Cardiac muscle cell (in vitro differentiated cells and primary cell): ENCODE data around the gene STAC2. TPM values are rescaled to one million over a fixed set of nuclear protein-coding genes. Genes with fewer than 3 reads are reported as not detected.

Source experiments
- DNase-seq, 2 donors: peaks; one replicate each; pipeline versions ENCODE4 v3.0.0 to v3.0.0-alpha.2; 2010 to 2017; ENCODE audit warnings: low read depth in 1 of 2, low spot score in 1 of 2
- H3K27ac ChIP-seq: fragments of 200-600 bp; sonication (generic); 2 replicates; pipeline ENCODE4 v1.5.1; 2016
- H3K27me3 ChIP-seq: fragments of 200-600 bp; sonication (generic); 2 replicates; pipeline ENCODE4 v1.6.0; 2016; ENCODE audit warnings: control low read depth
- H3K36me3 ChIP-seq: fragments of 200-600 bp; sonication (generic); 2 replicates; pipeline ENCODE4 v1.5.1; 2016; ENCODE audit warnings: control low read depth
- H3K4me1 ChIP-seq: fragments of 200-600 bp; sonication (generic); 2 replicates; pipeline ENCODE4 v1.8.1; 2017; ENCODE audit warnings: low read depth, mild to moderate bottlenecking, mixed run types
- H3K4me3 ChIP-seq: fragments of 200-600 bp; sonication (generic); 2 replicates; pipeline ENCODE4 v1.5.1; 2016; ENCODE audit warnings: mild to moderate bottlenecking
- H3K9me3 ChIP-seq: fragments of 200-600 bp; sonication (generic); 2 replicates; pipeline ENCODE4 v1.5.1; 2017; ENCODE audit warnings: low read depth, mild to moderate bottlenecking, control low read depth
- polyA plus RNA-seq: library from polyadenylated mRNA; unstranded; fragments of >200 nt; fragmentation: Nextera tagmentation; extraction: Ambion mirVana; gene quantifications from 2 replicates; pipeline ENCODE4 v1.2.1, GENCODE V29; 2016
- total RNA-seq: library from RNA; depleted of rRNA; stranded (reverse); fragments of >200 nt; gene quantifications from 2 replicates; pipeline ENCODE4 v1.2.3, GENCODE V29; 2016
- TF ChIP-seq, protein P1 (sequence below): IDR thresholded peaks from 2 replicates; pipeline ENCODE4 v1.5.1; 2012; ENCODE audit warnings: low read depth, mild to moderate bottlenecking, low read length

STAC2 gene
- total and polyA plus RNA-seq, 2 experiments from 2014 or later, result 0.17 to 0.21 TPM

DNA sequence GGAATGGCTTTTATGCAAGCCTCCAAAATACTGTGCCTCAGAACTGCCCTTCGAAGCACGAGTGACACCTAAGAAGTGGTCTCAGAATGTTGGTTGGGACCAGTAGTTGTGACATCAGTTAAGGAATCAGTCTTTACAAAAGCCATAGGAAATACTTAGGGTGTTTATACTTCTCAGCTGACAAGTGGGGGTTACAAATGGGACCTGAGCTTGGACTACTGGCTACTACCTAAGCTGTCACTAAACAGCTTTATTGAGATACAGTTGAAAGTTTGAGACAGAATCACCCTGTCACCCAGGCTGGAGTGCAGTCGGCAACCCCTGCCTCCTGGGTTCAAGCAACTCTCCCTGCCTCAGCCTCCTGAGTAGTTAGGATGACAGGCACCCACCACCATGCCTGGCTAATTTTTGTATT is 20.6 kb downstream of the STAC2 start:
- Histone ChIP-seq H3K27ac (peak overlapping the region; percentile 57), H3K4me3 (no peak overlapping the region), H3K27me3 (no peaks in the 10 kb centered on the region), H3K36me3 (peaks cover 36% of the 10 kb centered on the region), H3K4me1 (peaks cover 18% of the 10 kb centered on the region), H3K9me3 (no peaks in the 10 kb centered on the region)
- no peak for DNase-seq
- TF ChIP-seq, protein P1, sequence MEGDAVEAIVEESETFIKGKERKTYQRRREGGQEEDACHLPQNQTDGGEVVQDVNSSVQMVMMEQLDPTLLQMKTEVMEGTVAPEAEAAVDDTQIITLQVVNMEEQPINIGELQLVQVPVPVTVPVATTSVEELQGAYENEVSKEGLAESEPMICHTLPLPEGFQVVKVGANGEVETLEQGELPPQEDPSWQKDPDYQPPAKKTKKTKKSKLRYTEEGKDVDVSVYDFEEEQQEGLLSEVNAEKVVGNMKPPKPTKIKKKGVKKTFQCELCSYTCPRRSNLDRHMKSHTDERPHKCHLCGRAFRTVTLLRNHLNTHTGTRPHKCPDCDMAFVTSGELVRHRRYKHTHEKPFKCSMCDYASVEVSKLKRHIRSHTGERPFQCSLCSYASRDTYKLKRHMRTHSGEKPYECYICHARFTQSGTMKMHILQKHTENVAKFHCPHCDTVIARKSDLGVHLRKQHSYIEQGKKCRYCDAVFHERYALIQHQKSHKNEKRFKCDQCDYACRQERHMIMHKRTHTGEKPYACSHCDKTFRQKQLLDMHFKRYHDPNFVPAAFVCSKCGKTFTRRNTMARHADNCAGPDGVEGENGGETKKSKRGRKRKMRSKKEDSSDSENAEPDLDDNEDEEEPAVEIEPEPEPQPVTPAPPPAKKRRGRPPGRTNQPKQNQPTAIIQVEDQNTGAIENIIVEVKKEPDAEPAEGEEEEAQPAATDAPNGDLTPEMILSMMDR, result no peak

DNA sequence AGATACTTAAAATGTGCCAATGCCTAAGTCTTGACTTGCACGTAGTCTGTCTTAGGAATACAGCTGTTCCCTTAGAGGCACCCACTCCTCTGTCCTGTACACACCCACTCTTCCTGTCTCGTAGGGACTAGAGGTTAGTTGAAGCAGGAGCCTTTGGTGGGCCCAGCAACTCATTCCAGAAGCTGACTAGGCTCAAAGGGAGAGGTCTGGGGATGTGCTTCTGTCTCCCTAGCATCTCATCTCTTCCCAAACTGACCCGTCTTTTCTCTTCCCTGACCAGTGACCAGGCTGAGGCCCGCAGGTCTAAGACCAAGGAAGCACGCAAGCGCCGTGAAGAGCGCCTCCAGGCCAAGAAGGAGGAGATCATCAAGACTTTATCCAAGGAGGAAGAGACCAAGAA is 21.5 kb downstream of the STAC2 start:
- Histone ChIP-seq H3K36me3 (peaks cover 36% of the 10 kb centered on the region), H3K4me3 (no peak overlapping the region), H3K27ac (peak overlapping the region; percentile 30), H3K4me1 (peaks cover 10% of the 10 kb centered on the region), H3K9me3 (no peaks in the 10 kb centered on the region), H3K27me3 (no peaks in the 10 kb centered on the region)
- TF ChIP-seq, protein P1, result no peak
- DNase-seq, result no peak

DNA sequence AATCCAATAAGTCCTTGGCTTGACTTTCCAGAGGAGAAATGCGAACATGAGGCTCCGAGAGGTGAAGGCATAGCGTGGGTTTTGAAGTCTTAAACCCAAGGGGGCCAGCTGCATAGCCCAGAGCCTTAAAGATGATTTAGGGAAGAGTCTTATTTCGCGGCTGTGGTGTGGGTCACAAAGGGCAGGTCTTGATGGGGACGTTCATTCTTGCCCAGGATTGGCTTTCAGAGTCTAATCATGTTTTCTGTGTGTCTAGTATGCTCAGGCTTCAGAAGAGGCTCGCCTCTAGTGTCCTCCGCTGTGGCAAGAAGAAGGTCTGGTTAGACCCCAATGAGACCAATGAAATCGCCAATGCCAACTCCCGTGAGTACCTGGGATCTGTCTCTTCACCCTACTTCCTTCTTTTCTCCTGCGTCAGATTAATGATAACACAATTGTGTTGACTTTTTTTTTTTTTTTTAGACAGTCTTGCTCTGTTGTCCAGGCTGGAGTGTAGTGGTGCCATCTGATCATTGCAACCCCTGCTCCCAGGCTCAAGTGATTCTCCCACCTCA is 24.7 kb downstream of the STAC2 start:
- TF ChIP-seq, protein P1, result no peak
- no peak for DNase-seq
- no peaks in the 10 kb centered on the region for H3K27me3 ChIP-seq
- peaks cover 11% of the 10 kb centered on the region for H3K4me1 ChIP-seq
- H3K9me3 ChIP-seq, result no peaks in the 10 kb centered on the region
- peak overlapping the region; percentile 97 for H3K27ac ChIP-seq
- H3K4me3 ChIP-seq, result peak overlapping the region; percentile 65
- peaks cover 36% of the 10 kb centered on the region for H3K36me3 ChIP-seq

DNA sequence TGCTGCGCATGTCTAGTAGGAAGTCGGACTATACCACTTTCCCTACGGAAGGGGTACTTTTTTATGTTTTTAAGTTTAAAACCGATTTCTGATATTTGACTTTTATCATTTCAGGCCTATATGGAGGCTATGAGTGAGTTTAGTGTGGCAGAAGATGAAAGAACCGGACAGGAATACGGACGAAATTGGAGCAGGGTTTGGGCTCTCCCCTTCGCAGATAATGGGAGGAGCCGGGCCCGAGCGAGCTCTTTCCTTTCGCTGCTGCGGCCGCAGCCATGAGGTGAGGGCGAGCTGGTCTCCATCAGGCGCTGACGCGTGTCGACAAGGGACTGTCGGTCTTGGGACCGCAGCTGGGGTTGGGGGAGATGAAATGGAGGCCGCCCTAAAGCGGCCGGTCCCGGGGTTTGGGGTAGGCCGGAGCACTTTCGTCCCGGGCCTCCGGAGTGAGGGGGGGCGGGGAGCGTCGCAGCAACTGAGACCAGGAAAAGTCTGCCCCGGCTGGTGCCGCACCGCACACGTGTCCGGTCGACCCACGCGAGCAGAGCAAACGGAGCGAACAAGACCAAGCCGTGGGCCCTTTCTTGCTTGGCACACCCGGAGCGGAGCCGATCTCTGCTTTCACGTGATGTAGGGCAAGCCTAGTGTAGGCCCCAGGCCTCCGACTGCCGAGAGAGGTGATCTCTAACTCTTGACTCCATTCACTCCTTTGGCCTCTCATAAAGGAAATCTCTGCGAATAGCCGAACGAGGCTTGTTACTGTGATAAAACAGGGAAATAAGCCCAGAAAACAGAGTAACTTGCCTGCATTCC is 25.5 kb downstream of the STAC2 start, which contains the start of gene RPL19:
Gene RPL19, plus strand, starts transcription at position 214 of the 810 bp plus-strand sequence. Its CDS starts 62 bp downstream, at position 276.
- Histone ChIP-seq H3K27me3 (no peaks in the 10 kb centered on the region), H3K36me3 (peaks cover 36% of the 10 kb centered on the region), H3K27ac (peak within 1 kb of the TSS; percentile 97), H3K4me1 (peaks cover 19% of the 10 kb centered on the region), H3K9me3 (no peaks in the 10 kb centered on the region), H3K4me3 (peak within 1 kb of the TSS; percentile 65)
- peak; percentile 41 to 84 for DNase-seq
- TF ChIP-seq, protein P1, result no peak

DNA sequence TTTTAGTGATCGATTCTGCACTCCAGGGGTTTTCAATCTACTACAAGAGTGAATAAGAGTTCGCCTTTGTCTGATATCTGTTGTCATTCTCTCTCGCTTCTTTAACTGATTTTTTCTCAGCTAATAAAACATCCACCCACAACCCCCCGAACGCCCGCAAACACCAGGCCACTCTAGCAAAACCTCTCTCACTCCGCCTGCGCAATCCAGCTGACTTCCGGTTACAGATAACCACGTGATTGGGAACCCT is 26.0 kb downstream of the STAC2 start:
- Histone ChIP-seq H3K27me3 (no peaks in the 10 kb centered on the region), H3K36me3 (peaks cover 32% of the 10 kb centered on the region), H3K4me1 (peaks cover 24% of the 10 kb centered on the region), H3K9me3 (no peaks in the 10 kb centered on the region), H3K4me3 (peak overlapping the region; percentile 65), H3K27ac (peak overlapping the region; percentile 97)
- TF ChIP-seq, protein P1, result no peak
- DNase-seq, result peak; percentile 96 to 97
